H9 (cell line): ENCODE data around the gene BEX3. TPM values are rescaled to one million over a fixed set of nuclear protein-coding genes. Genes with fewer than 3 reads are reported as not detected.

Experiments used
- DNase-seq: peaks from one replicate; pipeline ENCODE4 v3.0.0-alpha.2; 2017
- H2AFZ ChIP-seq: one replicate; pipeline ENCODE4 v1.6.1; 2013; ENCODE audit warnings: mild to moderate bottlenecking, low read length, control low read depth, moderate library complexity
- H2AK5ac ChIP-seq: 2 replicates; pipeline ENCODE4 v1.6.1; 2013; ENCODE audit warnings: low read length, control low read depth, mixed read lengths; ENCODE audit not compliant: insufficient read length
- H2BK120ac ChIP-seq: one replicate; pipeline ENCODE4 v1.6.1; 2013; ENCODE audit warnings: low read depth, mild to moderate bottlenecking, low read length, control low read depth, inconsistent platforms; ENCODE audit not compliant: poor library complexity, severe bottlenecking
- H2BK12ac ChIP-seq: 2 replicates; pipeline ENCODE4 v1.6.1; 2013; ENCODE audit warnings: low read length, control low read depth, mixed read lengths, low read depth; ENCODE audit not compliant: insufficient read length
- H2BK15ac ChIP-seq: 2 replicates; pipeline ENCODE4 v1.6.1; 2013; ENCODE audit warnings: low read depth, low read length, control low read depth
- H2BK20ac ChIP-seq: one replicate; pipeline ENCODE4 v1.6.1; 2013; ENCODE audit warnings: low read depth, mild to moderate bottlenecking, low read length, control low read depth, inconsistent platforms; ENCODE audit not compliant: poor library complexity, severe bottlenecking
- H2BK5ac ChIP-seq: 2 replicates; pipeline ENCODE4 v1.6.1; 2013; ENCODE audit warnings: low read length, control low read depth, mixed read lengths; ENCODE audit not compliant: insufficient read length
- H3K14ac ChIP-seq: 2 replicates; pipeline ENCODE4 v1.6.1; 2013; ENCODE audit warnings: low read length, control low read depth; ENCODE audit not compliant: insufficient read depth
- H3K18ac ChIP-seq: 2 replicates; pipeline ENCODE4 v1.6.1; 2013; ENCODE audit warnings: low read depth, mild to moderate bottlenecking, mixed read lengths, low read length, control low read depth; ENCODE audit not compliant: insufficient read length
- H3K23ac ChIP-seq: 2 replicates; pipeline ENCODE4 v1.6.1; 2013; ENCODE audit warnings: low read length, control low read depth, mixed read lengths, low read depth; ENCODE audit not compliant: insufficient read length
- H3K23me2 ChIP-seq: 2 replicates; pipeline ENCODE4 v1.6.1; 2013; ENCODE audit warnings: low read depth, mild to moderate bottlenecking, mixed read lengths, low read length, control low read depth; ENCODE audit not compliant: insufficient read length, poor library complexity, severe bottlenecking
- H3K27ac ChIP-seq: 2 replicates; pipeline ENCODE4 v1.5.1; 2013; ENCODE audit warnings: low read length, control low read depth, mixed read lengths, low read depth; ENCODE audit not compliant: insufficient read length
- H3K27me3 ChIP-seq: 2 replicates; pipeline ENCODE4 v1.6.1; 2013; ENCODE audit warnings: low read length, control low read depth, inconsistent platforms; ENCODE audit not compliant: insufficient read depth
- H3K4ac ChIP-seq: 2 replicates; pipeline ENCODE4 v1.6.1; 2013; ENCODE audit warnings: low read depth, mild to moderate bottlenecking, control low read depth, inconsistent platforms, low read length, moderate library complexity
- H3K4me1 ChIP-seq: 2 replicates; pipeline ENCODE4 v1.6.1; 2013; ENCODE audit warnings: low read length, control low read depth, inconsistent platforms; ENCODE audit not compliant: insufficient read depth
- H3K4me2 ChIP-seq: 2 replicates; pipeline ENCODE4 v1.6.1; 2013; ENCODE audit warnings: low read length, control low read depth, mixed read lengths; ENCODE audit not compliant: insufficient read length, insufficient read depth
- H3K56ac ChIP-seq: 2 replicates; pipeline ENCODE4 v1.6.1; 2013; ENCODE audit warnings: low read depth, mild to moderate bottlenecking, mixed read lengths, low read length, control low read depth; ENCODE audit not compliant: insufficient read length
- H3K79me1 ChIP-seq: 2 replicates; pipeline ENCODE4 v1.6.1; 2013; ENCODE audit warnings: low read depth, mild to moderate bottlenecking, moderate library complexity, low read length, control low read depth, inconsistent platforms; ENCODE audit not compliant: insufficient read depth, poor library complexity, severe bottlenecking
- H3K79me2 ChIP-seq: 2 replicates; pipeline ENCODE4 v1.6.1; 2013; ENCODE audit warnings: low read length, control low read depth, inconsistent platforms; ENCODE audit not compliant: insufficient read depth
- H3K9ac ChIP-seq: 2 replicates; pipeline ENCODE4 v1.6.1; 2013; ENCODE audit warnings: low read length, control low read depth, mixed read lengths; ENCODE audit not compliant: insufficient read length; ENCODE audit errors: extremely low read depth
- H3K9me3 ChIP-seq: one replicate; pipeline ENCODE4 v1.6.1; 2013; ENCODE audit warnings: low read depth, low read length, inconsistent platforms; ENCODE audit not compliant: control insufficient read depth
- H3T11ph ChIP-seq: one replicate; pipeline ENCODE4 v1.6.1; 2013; ENCODE audit warnings: mild to moderate bottlenecking, low read length, control low read depth, inconsistent platforms
- H4K20me1 ChIP-seq: one replicate; pipeline ENCODE4 v1.6.1; 2013; ENCODE audit not compliant: control insufficient read depth, insufficient read length, insufficient read depth
- H4K5ac ChIP-seq: 2 replicates; pipeline ENCODE4 v1.6.1; 2013; ENCODE audit warnings: low read depth, mild to moderate bottlenecking, mixed read lengths, low read length, control low read depth; ENCODE audit not compliant: insufficient read length
- H4K8ac ChIP-seq: replicated peaks from 2 replicates; pipeline ENCODE4 v1.6.1; 2013; ENCODE audit warnings: low read length, control low read depth, mixed read lengths, low read depth; ENCODE audit not compliant: insufficient read length
- H4K91ac ChIP-seq: 2 replicates; pipeline ENCODE4 v1.6.1; 2013; ENCODE audit warnings: low read depth, mild to moderate bottlenecking, moderate library complexity, mixed read lengths, low read length, control low read depth; ENCODE audit not compliant: insufficient read length
- H3K27ac Mint-ChIP-seq, 3 experiments: 2 replicates in 2 of 3; 3 replicates in 1 of 3; pipeline ENCODE4 v1.8.0; 2020 to 2021; ENCODE audit warnings: mixed read lengths in 3 of 3, mild to moderate bottlenecking in 1 of 3, moderate library complexity in 1 of 3
- H3K27me3 Mint-ChIP-seq: 2 replicates; pipeline ENCODE4 v1.8.0; 2021; ENCODE audit warnings: low read depth, mild to moderate bottlenecking, moderate library complexity, mixed read lengths
- H3K36me3 Mint-ChIP-seq, 3 experiments: 2 replicates in 2 of 3; 3 replicates in 1 of 3; pipeline ENCODE4 v1.8.0; 2020 to 2021; ENCODE audit warnings: low read depth in 3 of 3, mixed read lengths in 3 of 3; ENCODE audit not compliant: insufficient read depth in 1 of 3
- H3K4me1 Mint-ChIP-seq, 2 experiments: 2 replicates each; pipeline ENCODE4 v1.8.0; 2020; ENCODE audit warnings: mixed read lengths in 2 of 2
- H3K4me3 Mint-ChIP-seq, 2 experiments: 2 replicates in 1 of 2; 3 replicates in 1 of 2; pipeline ENCODE4 v1.8.0; 2020 to 2021; ENCODE audit warnings: mild to moderate bottlenecking in 2 of 2, mixed read lengths in 2 of 2, moderate library complexity in 1 of 2
- H3K9me3 Mint-ChIP-seq, 2 experiments: 2 replicates in 1 of 2; 3 replicates in 1 of 2; pipeline ENCODE4 v1.8.0; 2020; ENCODE audit warnings: mild to moderate bottlenecking in 2 of 2, mixed read lengths in 2 of 2, moderate library complexity in 1 of 2
- WGBS: extraction: QIAGEN DNeasy Blood & Tissue Kit; methylation state at CpG from one replicate; pipeline ENCODE4 v1.1.7; 2013; ENCODE audit warnings: missing lambda C conversion rate, low lambda C conversion rate, mixed read lengths; ENCODE audit not compliant: insufficient read length; ENCODE audit errors: extremely low coverage; 5-methylcytosine and 5-hydroxymethylcytosine counted together
- long read RNA-seq: library from polyadenylated mRNA; unstranded; transcript quantifications from one replicate; pipeline ENCODE4 v2.0.0, GENCODE V29; 2020
- total RNA-seq: library from RNA; stranded (reverse); gene quantifications from 2 replicates; pipeline ENCODE4 v1.2.1, GENCODE V29; 2021
- TF ChIP-seq, protein P1 (sequence below): fragments of 200-600 bp; sonication (generic); conservative IDR thresholded peaks from 3 replicates; pipeline ENCODE4 v1.8.0; 2021; ENCODE audit warnings: antibody characterized with exemption, mild to moderate bottlenecking

Gene BEX3
- total RNA-seq: 305 and 321 TPM in 2 replicates
- long read RNA-seq, transcript BEX3-201 (3 exons, 921 nt): major isoform, 149 of 189 reads
- long read RNA-seq, transcript BEX3-204 (3 exons, 913 nt): minor isoform, 31 of 189 reads
- long read RNA-seq, partial matches to known transcripts: 4 of 189 reads
- long read RNA-seq, other reads (novel, unspliced or antisense): 2 of 189 reads

DNA sequence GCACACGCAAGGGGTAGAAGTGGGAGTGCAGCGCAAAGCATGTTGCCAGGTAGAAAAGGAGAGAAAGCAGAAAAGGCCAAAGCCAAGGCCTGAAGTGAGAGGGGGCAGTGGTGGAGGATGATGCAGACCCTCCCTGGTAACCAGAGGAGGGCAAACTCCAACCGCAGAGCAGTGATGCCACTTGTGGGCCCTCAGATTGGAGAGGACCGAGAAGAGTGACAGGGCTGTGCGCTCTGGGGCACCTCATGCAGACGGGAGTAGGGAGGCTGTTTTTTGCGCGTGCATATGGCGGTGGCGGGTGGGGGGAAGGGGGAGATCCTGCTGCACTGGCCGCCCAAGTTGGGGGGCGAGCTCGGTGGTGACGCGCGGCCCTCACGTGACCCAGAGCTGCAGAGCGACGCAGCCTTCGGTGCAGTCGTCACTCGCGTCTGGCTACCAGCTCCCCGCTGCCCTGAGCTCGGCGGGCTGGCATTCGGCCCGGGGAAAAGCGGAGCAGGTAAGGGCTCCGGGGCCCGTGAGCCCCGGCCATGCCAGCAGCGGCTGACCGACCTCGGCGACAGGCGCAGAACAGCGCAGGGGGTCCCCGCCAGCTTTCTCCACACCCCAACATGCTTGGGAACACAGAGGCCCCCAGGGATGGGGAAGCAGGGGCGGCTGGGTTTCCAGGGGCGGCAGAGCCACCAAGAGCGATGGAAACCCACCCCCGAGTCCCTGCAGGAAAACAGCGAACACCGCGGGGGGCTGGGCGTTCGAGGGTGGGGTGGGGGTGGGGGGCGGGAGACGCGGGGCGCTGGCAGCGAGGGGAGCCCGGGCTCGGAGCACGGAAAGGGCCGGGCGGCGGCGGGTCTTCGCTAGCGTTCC lies at the start of gene BEX3:
Gene BEX3 (plus strand): TSS at position 421 of the 861 bp plus-strand sequence. CDS start 984 bp downstream, outside the sequence.
- H3K4me1 Mint-ChIP-seq: peaks cover 12 to 13% of the 10 kb centered on the region in 2 experiments; a peak in 3 of 4 replicates
- H2AFZ ChIP-seq: no peak within 1 kb of the TSS

More for the DNA sequence above, at the start of gene BEX3:
- no peak within 1 kb of the TSS for H2BK12ac ChIP-seq
- Mint-ChIP-seq H3K27me3 (no peaks in the 10 kb centered on the region), H3K9me3 (peaks cover 6 to 43% of the 10 kb centered on the region in 2 experiments; a peak in 4 of 5 replicates), H3K36me3 (peaks cover 21 to 22% (median 22%) of the 10 kb centered on the region in 3 experiments), H3K27ac (peak within 1 kb of the TSS; percentile 96 to 100 (median 98)), H3K4me3 (peak within 1 kb of the TSS; percentile 81 to 89)
- H3K14ac ChIP-seq: peak within 1 kb of the TSS; percentile 98
- no peak within 1 kb of the TSS for H4K8ac ChIP-seq
- peak within 1 kb of the TSS; percentile 72 for H4K5ac ChIP-seq
- no CpG with 5 or more reads among the region's 62 CpGs for WGBS
- no peaks in the 10 kb centered on the region for H3K79me1 ChIP-seq
- peak within 1 kb of the TSS; percentile 57 for H2BK120ac ChIP-seq
- H3K23me2 ChIP-seq: peaks cover 3% of the 10 kb centered on the region
- H2BK20ac ChIP-seq: no peak within 1 kb of the TSS
- peak within 1 kb of the TSS; percentile 98 for H3K4me2 ChIP-seq
- H3K9me3 ChIP-seq: no peaks in the 10 kb centered on the region
- H2AK5ac ChIP-seq: no peak within 1 kb of the TSS
- peak within 1 kb of the TSS; percentile 94 for H3K9ac ChIP-seq
- H3K18ac ChIP-seq: peak within 1 kb of the TSS; percentile 95
- no peaks in the 10 kb centered on the region for H4K20me1 ChIP-seq
- peaks cover 2% of the 10 kb centered on the region; the same call in 1 of the 2 replicates for H3K79me2 ChIP-seq
- no peak within 1 kb of the TSS for H3K23ac ChIP-seq
- H2BK15ac ChIP-seq: no peak within 1 kb of the TSS
- H3K4me1 ChIP-seq: no peaks in the 10 kb centered on the region
- no peak within 1 kb of the TSS; the same call in 1 of the 2 replicates for H3K4ac ChIP-seq
- H4K91ac ChIP-seq: no peak within 1 kb of the TSS
- H3K56ac ChIP-seq: no peak within 1 kb of the TSS
- H3K27ac ChIP-seq: peak within 1 kb of the TSS; percentile 10
- no peaks in the 10 kb centered on the region for H3K27me3 ChIP-seq
- peak; percentile 93 for DNase-seq
- TF ChIP-seq, protein P1, sequence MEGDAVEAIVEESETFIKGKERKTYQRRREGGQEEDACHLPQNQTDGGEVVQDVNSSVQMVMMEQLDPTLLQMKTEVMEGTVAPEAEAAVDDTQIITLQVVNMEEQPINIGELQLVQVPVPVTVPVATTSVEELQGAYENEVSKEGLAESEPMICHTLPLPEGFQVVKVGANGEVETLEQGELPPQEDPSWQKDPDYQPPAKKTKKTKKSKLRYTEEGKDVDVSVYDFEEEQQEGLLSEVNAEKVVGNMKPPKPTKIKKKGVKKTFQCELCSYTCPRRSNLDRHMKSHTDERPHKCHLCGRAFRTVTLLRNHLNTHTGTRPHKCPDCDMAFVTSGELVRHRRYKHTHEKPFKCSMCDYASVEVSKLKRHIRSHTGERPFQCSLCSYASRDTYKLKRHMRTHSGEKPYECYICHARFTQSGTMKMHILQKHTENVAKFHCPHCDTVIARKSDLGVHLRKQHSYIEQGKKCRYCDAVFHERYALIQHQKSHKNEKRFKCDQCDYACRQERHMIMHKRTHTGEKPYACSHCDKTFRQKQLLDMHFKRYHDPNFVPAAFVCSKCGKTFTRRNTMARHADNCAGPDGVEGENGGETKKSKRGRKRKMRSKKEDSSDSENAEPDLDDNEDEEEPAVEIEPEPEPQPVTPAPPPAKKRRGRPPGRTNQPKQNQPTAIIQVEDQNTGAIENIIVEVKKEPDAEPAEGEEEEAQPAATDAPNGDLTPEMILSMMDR: no peak
- H3T11ph ChIP-seq: no peak within 1 kb of the TSS
- peak within 1 kb of the TSS; percentile 53 for H2BK5ac ChIP-seq
